Spinal cord (tissue), 10 donors: ENCODE measurements around the gene TMEM150B. TPM values are rescaled to one million over a fixed set of nuclear protein-coding genes. Genes with fewer than 3 reads are reported as not detected.

Experiments used
- DNase-seq, 6 donors: peaks; one replicate each; pipeline versions ENCODE4 v3.0.0 to v3.0.0-alpha.2; 2013 to 2015; ENCODE audit warnings: low spot score in 6 of 6, low read depth in 4 of 6
- H3K27ac ChIP-seq: one replicate; pipeline ENCODE4 v1.5.1; 2013; ENCODE audit warnings: low read depth, low read length, control low read depth
- H3K27me3 ChIP-seq: one replicate; pipeline ENCODE4 v1.6.1; 2013; ENCODE audit warnings: low read length; ENCODE audit not compliant: control insufficient read depth, insufficient read depth
- H3K36me3 ChIP-seq: one replicate; pipeline ENCODE4 v1.6.1; 2013; ENCODE audit warnings: low read length; ENCODE audit not compliant: control insufficient read depth, insufficient read depth
- H3K4me1 ChIP-seq: one replicate; pipeline ENCODE4 v1.6.1; 2013; ENCODE audit warnings: low read length; ENCODE audit not compliant: control insufficient read depth, insufficient read depth
- H3K4me3 ChIP-seq: one replicate; pipeline ENCODE4 v1.5.1; 2013; ENCODE audit warnings: low read depth, low read length, control low read depth
- H3K9me3 ChIP-seq: one replicate; pipeline ENCODE4 v1.6.1; 2013; ENCODE audit warnings: low read length; ENCODE audit not compliant: control insufficient read depth, insufficient read depth
- WGBS: methylation state at CpG from one replicate; pipeline ENCODE4 v1.1.5; 2013; ENCODE audit warnings: missing lambda C conversion rate; ENCODE audit not compliant: insufficient coverage; 5-methylcytosine and 5-hydroxymethylcytosine counted together
- polyA plus RNA-seq, 2 donors: library from polyadenylated mRNA; unstranded; fragments of 120-200 nt; gene quantifications; one replicate each; pipeline ENCODE4 v1.2.1, GENCODE V29; 2013; ENCODE audit not compliant: insufficient read length in 2 of 2
- total RNA-seq, 2 donors: library from RNA; depleted of rRNA in 1 of 2; stranded (reverse); fragments of 120-200 nt in 1 of 2; fragments of >200 nt in 1 of 2; gene quantifications; one replicate each; pipeline versions ENCODE4 v1.2.3 to v1.2.4, GENCODE V29; 2013 to 2014
- donor health status: healthy.

TMEM150B gene
- total and polyA plus RNA-seq, 4 donors: 0.52 to 0.89 (median 0.71) TPM

GRCh38 chr19:55306712-55307111 is 18.4 kb downstream of the TMEM150B start:
- Histone ChIP-seq H3K4me3 (no peak overlapping the region), H3K4me1 (peaks cover 12% of the 10 kb centered on the region), H3K27ac (no peak overlapping the region), H3K36me3 (peaks cover 94% of the 10 kb centered on the region), H3K9me3 (no peaks in the 10 kb centered on the region), H3K27me3 (no peaks in the 10 kb centered on the region)
- 82% methylated on average over 3 of the region's 3 CpGs for WGBS
- no peak for DNase-seq

GRCh38 chr19:55305983-55306562 is 19.1 kb downstream of the TMEM150B start:
- 97% methylated on average over 16 of the region's 17 CpGs for WGBS
- no peaks in the 10 kb centered on the region for H3K27me3 ChIP-seq
- no peak overlapping the region for H3K4me3 ChIP-seq
- H3K9me3 ChIP-seq: no peaks in the 10 kb centered on the region
- no peak for DNase-seq
- peaks cover 18% of the 10 kb centered on the region for H3K4me1 ChIP-seq
- H3K36me3 ChIP-seq: peaks cover 87% of the 10 kb centered on the region
- H3K27ac ChIP-seq: no peak overlapping the region

- Histone ChIP-seq H3K27ac (no peak overlapping the region), H3K9me3 (no peaks in the 10 kb centered on the region), H3K4me3 (no peak overlapping the region), H3K27me3 (no peaks in the 10 kb centered on the region), H3K36me3 (peaks cover 83% of the 10 kb centered on the region), H3K4me1 (peaks cover 17% of the 10 kb centered on the region)
- peak in 2 of 6 donors; percentile 47 to 52 for DNase-seq
- 90% methylated on average over 8 of the region's 9 CpGs for WGBS
These were observed 19.6 kb downstream of the TMEM150B start for GRCh38 chr19:55305491-55305890.

- WGBS: 76% methylated on average over 10 of the region's 14 CpGs
- H3K4me3 ChIP-seq: no peak overlapping the region
- no peaks in the 10 kb centered on the region for H3K27me3 ChIP-seq
- peaks cover 16% of the 10 kb centered on the region for H3K4me1 ChIP-seq
- H3K36me3 ChIP-seq: peaks cover 80% of the 10 kb centered on the region
- H3K27ac ChIP-seq: no peak overlapping the region
- H3K9me3 ChIP-seq: no peaks in the 10 kb centered on the region
- no peak for DNase-seq
These were observed 20.2 kb downstream of the TMEM150B start for GRCh38 chr19:55304980-55305379.

- H3K36me3 ChIP-seq: peaks cover 80% of the 10 kb centered on the region
- 88% methylated on average over 23 of the region's 39 CpGs for WGBS
- no peaks in the 10 kb centered on the region for H3K9me3 ChIP-seq
- no peak overlapping the region for H3K4me3 ChIP-seq
- H3K4me1 ChIP-seq: peaks cover 16% of the 10 kb centered on the region
- no peaks in the 10 kb centered on the region for H3K27me3 ChIP-seq
- H3K27ac ChIP-seq: no peak overlapping the region
- DNase-seq: peak in 1 of 6 donors; percentile 20
These were observed 20.7 kb downstream of the TMEM150B start for GRCh38 chr19:55304279-55304978.

GRCh38 chr19:55303477-55303876 is 21.7 kb downstream of the TMEM150B start:
- WGBS: 89% methylated on average over 11 of the region's 11 CpGs
- no peak overlapping the region for H3K27ac ChIP-seq

GRCh38 chr19:55302318-55302703 is 22.8 kb downstream of the TMEM150B start:
- WGBS: 83% methylated on average over 6 of the region's 12 CpGs

More at GRCh38 chr19:55303477-55303876, 21.7 kb downstream of the TMEM150B start:
- Histone ChIP-seq H3K4me1 (peaks cover 16% of the 10 kb centered on the region), H3K36me3 (peaks cover 80% of the 10 kb centered on the region), H3K9me3 (no peaks in the 10 kb centered on the region), H3K4me3 (no peak overlapping the region), H3K27me3 (no peaks in the 10 kb centered on the region)
- DNase-seq: no peak

GRCh38 chr19:55301459-55302317 is 23.5 kb downstream of the TMEM150B start:
- H3K4me1 ChIP-seq: peaks cover 16% of the 10 kb centered on the region
- DNase-seq: peak; percentile 66 to 97 (median 76)
- peak overlapping the region; percentile 39 for H3K4me3 ChIP-seq
- peaks cover 76% of the 10 kb centered on the region for H3K36me3 ChIP-seq
- H3K27ac ChIP-seq: no peak overlapping the region
- no peaks in the 10 kb centered on the region for H3K9me3 ChIP-seq
- 8% methylated on average over 27 of the region's 42 CpGs for WGBS
- H3K27me3 ChIP-seq: no peaks in the 10 kb centered on the region

More at GRCh38 chr19:55302318-55302703, 22.8 kb downstream of the TMEM150B start:
- Histone ChIP-seq H3K36me3 (peaks cover 76% of the 10 kb centered on the region), H3K4me3 (peak overlapping the region; percentile 39), H3K9me3 (no peaks in the 10 kb centered on the region), H3K27me3 (no peaks in the 10 kb centered on the region), H3K27ac (no peak overlapping the region), H3K4me1 (peaks cover 16% of the 10 kb centered on the region)
- DNase-seq: no peak

- H3K4me1 ChIP-seq: peaks cover 16% of the 10 kb centered on the region
- H3K27ac ChIP-seq: no peak overlapping the region
- H3K27me3 ChIP-seq: no peaks in the 10 kb centered on the region
- peaks cover 75% of the 10 kb centered on the region for H3K36me3 ChIP-seq
- peak in 1 of 6 donors; percentile 66 for DNase-seq
- 27% methylated on average over 14 of the region's 15 CpGs for WGBS
- no peaks in the 10 kb centered on the region for H3K9me3 ChIP-seq
- no peak overlapping the region for H3K4me3 ChIP-seq
These were observed 24.2 kb downstream of the TMEM150B start for GRCh38 chr19:55300886-55301458.
